Effector CD8-positive, alpha-beta T cell (primary cell): ENCODE data around the gene ABCG1.
"Not testable (repeated sequence)": the region's sequence is repeated elsewhere in the genome, so short reads cannot be mapped to it uniquely, and the experiment has no call there.

ENCODE experiments used
- DNase-seq: peaks from one replicate; lab custom pipeline; 2025; lab: John Stamatoyannopoulos, UW
- total RNA-seq, 4 experiments: gene quantifications; one replicate each; lab custom pipeline; 2026; lab: John Stamatoyannopoulos, UW

ABCG1 gene
- 4.1 to 16.3 (median 12.3) reads per million in 4 experiments for total RNA-seq

DNA sequence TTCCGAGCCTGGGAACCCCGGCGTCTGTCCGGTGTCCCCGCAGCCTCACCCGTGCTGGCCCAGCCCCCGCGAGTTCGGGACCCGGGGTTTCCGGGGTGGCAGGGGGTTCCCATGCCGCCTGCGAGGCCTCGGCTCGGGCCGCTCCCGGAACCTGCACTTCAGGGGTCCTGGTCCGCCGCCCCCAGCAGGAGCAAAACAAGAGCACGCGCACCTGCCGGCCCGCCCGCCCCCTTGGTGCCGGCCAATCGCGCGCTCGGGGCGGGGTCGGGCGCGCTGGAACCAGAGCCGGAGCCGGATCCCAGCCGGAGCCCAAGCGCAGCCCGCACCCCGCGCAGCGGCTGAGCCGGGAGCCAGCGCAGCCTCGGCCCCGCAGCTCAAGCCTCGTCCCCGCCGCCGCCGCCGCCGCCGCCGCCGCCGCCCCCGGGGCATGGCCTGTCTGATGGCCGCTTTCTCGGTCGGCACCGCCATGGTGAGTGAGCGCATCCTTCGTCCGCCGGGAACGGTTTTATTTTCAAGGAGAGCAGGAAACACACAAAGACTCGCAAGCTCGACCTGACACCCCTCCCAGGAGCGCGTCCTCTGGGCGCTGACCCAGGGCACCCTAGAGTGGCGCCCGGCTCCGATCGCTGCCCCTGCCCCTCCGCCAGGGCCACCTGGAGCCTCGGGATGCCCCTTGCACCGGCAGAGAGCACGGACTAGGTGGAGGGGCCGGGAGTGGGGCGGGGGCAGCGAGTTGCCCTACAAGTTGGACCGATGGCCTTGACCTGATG, at the start of gene ABCG1:
ABCG1 (plus strand) TSS at position 305 of the 770 bp plus-strand sequence; CDS start at position 428, 123 bp downstream.
- DNase-seq = peak; percentile 46

DNA sequence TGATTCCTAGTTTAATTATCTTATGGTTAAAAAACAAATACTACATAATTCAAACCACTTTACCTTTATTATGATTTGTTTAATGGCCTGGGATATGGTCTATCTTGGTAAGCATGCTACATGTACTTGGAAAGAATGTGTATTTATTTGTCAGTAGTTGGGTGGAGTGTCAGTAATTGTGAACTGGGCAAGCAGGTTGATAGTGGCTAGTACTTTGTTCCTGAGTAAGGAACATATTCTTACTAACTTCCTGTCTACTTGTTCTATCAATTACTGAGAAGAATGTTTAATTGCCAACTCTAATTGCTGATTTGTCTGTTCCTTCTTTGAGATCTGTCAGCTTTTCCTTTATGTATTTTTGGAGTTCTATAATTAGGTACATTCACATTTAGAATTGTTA, 49.2 kb upstream of the ABCG1 start:
- no peak for DNase-seq

DNA sequence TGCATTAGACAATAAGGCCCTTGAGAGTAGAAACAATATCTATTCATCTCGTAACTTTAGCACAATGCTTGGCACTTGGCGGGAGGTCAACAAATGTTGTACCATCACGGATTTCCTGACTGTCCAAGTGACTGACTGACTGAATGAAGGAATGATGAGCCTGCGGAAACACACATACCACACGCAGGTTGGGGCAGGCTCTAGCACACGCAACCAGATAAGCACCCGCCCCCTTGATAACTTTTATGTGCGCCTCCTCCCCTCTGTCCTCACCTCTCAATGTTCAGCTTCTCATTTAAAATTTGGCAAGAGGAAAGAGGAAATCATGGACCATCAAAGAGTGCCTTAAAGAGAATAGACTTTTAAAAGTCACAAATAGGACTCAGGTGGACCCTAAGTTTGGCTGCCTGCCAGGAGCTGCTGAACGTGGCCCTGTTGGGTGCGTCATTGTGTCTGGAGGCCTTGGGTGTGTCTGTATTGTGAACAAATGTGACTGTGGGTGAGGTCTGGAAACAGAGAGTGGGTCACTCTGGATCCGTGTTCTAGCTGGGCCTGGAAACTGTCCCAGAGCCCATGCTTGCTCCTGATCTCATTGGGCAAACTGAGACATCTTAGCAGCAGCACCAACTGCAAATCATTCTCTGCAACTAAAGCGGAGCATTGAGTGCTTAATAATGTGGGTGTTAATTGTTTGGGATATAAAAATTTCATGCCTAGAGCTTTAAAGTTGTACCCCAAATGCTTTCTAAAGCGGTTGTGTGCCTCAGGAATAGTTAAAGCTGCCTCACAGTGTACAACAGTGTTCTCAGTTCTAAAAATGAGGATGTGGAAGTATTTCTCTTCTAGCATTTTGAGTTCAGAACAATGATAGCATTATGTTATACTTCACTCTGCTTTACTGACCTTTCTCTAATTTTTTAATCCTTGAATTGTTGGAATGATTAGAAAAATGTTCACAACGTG, 47.6 kb upstream of the ABCG1 start:
- no peak for DNase-seq

DNA sequence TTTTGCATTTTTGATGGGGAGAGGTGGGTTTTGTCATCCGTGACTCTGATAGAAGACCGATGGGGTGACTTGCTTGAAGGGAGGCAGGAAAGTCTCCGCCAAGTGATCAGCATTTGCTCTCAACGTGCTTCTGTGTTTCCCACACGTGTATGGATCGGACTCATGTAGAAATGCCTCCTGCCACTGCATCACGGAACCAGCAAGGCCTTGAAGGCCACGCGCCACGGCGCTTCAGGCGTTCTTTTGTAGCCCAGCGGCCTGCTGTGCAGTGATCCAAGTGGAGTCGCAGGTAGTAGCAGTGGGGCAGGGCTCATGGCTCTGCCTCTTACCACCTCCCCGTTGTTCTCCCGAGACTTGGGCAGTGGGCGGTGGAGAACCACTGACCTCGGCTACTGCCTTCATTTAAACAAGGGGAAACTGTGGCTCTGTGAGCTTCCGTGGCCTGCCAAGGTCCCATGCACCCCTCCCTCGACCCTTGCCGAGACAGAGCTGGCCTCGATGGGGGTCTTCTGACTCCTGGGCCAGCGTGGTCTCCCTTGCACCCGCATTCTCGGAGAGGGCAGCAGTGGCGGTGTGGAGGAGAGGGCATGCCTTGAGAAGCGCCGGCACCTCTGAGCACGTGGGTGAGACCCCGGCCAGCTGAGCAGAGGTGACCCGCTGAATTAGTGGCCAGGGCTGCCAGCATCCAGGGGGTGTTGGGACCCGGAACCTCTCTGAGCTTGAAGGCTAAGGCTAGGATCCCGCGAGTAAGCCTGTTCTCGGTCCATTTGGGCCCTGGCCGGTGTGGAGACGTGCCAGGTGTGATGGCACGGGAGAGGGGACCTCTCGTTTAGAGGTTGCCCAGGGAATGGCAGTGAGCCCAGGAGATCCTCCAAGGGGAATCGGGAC, 46.1 kb upstream of the ABCG1 start:
- DNase-seq = no peak

DNA sequence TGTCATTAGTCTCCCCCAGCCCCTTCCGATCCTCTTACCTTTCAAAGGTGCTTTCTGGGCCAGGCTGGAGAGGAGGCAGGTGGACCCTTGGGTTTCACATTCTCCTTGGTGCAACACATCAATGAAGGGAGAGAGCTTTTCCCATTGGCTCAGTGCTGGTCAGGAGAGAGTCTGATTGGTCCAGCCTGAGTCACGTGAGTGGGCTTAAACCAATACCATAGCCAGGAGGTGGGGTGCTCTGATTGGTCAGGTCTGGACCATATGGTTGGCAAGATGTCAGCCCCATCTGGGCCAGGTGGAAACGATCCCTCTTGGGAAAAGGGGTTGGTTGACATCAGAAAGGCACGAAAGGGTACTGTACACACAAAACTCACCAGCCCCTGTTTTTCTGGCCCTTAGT, 44.8 kb upstream of the ABCG1 start:
- DNase-seq = no peak

DNA sequence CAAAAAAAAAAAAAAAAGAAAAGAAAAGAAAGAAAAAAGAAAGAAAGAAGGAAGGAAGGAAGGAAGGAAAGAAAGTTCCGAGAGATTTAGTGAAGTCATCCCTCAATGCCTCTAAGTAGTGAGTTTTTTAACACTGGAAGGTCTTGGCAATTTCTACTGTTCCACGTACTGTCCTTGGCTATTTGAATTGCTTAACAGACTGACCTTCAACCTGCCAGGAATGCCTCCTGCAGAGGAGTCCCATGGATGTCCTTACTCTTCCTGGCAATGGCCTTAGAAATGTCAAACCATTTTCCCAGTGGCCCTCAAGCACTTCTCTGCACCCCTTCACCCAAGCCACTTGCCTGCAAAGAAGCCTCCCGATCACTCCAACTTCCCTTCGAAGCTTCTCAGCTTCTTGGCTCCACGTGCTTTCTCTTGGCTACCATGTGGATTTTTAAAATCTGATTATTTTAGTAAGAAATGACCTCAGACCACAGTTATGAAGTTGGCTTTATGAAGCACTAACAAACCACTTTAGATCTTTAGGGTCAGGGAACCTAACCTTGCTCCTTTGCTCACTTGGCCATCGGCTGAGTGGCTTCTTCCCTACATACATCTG, 43.7 kb upstream of the ABCG1 start:
- DNase-seq = no peak

DNA sequence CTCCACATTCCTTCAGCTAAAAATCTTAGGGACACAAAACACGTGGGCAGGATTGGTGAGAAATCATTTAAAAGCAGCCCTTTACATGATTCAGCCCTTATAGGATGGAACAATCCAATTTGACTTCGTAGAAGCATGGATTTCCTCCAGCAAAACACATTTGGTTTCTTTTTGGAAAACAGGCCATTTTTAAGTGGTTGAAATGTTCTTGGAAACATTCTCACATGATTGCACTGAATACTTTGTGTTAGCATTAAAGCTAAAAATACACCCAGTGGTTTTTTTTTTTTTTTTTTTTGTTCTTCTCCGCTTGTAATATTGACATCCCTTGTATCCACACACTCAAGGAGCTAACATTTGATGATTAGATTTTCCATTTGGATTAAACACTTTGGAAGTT, 42.1 kb upstream of the ABCG1 start:
- no peak for DNase-seq

DNA sequence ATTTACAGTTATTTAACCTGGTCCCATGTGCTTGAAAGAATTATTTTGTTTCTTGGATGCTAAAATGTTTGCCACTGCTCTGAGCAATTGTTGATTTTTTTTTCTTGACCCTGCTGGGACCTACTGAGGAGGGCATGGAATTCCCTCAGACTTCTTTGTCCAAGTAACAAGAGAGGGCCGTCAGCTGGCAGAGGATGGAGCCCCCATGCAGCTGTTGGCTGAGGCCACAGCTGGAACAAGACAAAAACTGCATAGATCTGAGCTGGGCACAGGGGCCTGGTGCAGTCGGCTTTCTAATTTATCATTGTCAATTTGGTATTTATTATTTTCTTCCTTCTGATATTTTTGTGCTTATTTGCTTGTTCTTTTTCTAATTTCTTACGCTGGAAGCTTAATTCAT, 39.6 kb upstream of the ABCG1 start:
- DNase-seq = no peak

DNA sequence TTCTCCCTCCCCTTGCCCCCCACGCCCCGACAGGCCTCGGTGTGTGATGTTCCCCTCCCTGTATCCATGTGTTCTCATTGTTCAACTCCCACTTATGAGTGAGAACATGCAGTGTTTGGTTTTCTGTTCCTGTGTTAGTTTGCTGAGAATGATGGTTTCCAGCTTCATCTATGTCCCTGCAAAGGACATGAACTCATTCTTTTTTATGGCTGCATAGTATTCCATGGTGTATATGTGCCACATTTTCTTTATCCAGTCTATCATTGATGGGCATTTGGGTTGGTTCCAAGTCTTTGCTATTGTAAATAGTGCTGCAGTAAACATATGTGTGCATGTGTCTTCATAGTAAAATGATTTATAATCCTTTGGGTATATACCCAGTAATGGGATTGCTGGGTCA, 38.9 kb upstream of the ABCG1 start:
- DNase-seq = not testable (repeated sequence)

DNA sequence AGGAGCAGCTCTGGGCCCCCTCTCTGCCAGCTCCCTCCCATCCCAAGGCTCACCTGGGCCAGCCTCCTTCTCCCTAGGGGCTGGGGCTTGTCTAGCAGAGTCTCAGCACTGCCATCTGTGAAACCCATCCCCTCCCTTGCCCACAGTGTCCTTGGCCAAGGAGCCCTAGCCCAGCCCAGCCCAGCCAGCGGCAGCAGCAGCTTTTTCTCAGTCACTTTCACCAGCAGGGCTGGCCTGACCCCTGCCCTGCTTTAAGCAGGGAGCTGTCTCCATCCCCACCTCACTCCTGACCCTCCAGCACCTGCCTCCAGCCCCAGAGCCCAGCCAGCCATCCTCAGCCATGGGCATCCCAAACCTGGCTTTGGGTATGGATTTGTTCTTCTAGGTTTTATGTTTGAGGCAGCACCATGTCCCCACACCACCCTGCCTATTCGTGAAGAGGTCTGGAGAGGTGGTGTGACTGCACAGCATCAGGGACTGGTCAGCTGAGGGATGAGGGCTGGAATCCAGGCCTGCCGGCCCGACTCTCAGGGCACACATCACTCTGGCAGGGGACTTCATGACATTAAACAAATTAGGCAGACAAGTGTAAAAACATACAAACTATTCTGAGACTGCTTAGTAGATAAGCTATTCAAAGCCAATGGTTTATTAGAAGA, 36.1 kb upstream of the ABCG1 start:
- no peak for DNase-seq

DNA sequence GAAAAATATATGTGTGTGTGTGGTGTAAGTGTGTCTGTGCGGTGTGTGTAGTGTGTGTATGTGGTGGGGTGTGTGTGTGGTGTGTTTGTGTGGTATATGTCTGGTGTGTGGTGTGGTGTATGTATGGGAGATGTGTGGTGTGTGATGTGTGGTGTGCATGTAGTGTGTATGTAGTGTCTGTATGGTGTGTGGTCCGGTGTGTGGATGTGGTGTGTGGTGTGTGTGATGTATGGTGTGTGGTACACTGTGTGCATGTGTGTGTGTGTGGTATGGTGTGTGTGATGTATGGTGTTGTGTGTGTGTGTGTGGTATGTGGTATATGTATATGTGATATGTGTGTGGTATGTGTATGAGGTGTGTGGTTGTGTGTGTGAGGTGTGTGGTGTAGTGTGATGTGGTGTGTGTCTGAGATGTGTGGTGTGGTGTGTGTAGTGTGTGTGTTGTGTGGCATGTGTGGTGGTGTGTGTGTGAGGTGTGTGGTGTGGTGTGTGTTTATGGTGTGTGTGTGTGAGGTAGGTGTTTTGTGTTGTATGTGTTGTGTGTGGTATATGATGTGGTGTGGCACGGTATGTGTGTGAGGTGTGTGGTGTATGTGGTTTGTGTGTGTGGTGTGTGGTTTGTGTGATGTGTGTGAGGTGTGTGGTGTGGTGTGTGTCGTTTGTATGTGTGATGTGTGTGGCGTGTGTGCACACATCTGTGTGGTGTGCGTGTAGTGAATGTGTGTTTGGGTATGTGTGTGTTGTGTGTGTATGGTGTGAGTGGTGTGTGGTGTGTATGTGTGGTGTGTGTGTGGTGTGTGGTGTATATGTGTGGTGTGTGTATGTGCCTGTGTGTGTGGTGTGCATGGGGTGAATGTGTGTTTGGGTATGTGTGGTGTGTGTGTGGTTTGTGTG, 35.3 kb upstream of the ABCG1 start:
- no peak for DNase-seq

DNA sequence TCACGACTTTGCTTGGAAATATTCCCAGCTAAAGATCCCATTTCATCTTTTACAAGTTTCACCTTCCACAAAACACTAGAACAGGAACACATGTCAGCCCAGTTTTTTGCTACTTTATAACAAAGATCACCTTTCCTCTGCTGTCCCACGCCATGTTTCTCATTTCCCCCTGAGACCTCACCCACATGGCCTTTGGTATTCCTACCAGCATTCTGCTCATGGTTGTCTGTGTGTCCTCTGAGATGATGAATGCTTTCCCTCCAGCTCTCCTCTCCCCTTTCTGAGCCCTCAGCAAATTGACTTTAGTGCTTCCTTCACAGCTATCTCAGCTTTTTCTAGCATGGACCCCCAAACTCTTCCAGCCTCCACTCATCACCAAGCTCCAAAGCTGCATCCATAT, 32.3 kb upstream of the ABCG1 start:
- DNase-seq = no peak

DNA sequence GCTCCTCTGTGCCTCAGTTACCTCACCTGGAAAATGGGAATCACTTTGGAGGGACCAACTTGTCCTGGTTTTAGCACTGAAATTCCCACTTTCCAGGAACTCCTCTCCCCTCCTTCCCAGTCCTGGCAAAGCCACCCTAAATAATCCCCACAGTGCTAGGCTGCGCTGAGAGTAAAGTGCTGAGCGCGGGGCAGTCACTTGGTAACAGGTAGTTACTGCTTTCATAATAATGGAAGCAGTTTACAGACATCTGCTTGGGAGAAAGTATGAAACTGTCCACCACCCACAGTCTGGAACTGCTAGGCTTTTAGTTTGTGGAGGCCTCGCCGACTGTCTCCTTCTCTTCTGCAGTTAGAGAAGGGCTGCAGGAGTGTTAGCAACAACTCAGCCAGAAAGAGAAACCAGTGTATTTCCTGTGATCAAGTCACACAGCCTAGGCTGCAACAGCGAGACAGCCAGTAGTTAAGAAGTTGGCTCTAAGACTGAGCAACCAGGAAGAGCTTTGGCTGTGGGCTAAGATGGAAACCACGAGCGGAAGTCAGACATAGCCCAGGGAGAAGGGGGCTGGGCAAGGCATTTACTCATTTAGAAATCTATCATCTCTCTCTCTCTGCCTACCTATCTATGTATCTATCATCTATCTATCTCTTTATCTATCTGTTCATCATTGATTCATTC, 30.8 kb upstream of the ABCG1 start:
- DNase-seq = peak; percentile 54

DNA sequence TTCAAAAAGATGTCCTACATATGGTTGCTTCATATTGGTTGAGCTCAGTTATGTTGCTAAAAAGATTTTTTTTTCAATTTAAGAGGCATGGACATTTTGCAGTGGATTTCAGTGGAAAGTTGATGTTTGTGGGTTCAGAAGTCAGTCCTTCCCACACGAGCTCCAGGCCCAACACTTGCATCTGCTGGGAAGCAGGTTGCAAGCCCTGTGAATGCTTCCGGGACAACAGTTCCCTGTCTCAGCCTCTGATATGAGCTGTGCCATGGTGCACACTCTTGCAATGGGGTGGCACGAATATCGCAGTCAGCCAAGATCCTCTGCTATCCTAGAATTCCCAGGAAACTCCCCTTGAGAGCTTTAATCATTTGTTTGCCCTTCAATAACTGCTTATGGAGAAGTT, 30.3 kb upstream of the ABCG1 start:
- no peak for DNase-seq

DNA sequence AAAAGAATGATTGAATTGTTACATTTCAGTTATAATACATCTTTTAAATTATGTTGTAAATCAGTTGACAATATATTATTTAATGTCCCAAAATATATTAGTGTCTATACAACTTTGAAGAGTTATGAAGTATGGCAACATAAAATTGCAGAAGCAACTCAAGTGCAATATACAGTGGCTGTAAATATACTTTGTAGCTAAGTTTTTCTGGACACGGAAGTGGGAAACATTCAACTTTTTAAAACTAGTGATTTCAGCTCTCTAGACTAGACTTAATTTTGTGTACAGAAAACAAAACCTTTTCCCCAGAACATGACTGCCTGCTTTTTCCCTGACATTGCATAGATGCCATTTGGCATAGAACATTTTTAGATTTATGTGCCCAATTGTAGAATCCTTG, 29.5 kb upstream of the ABCG1 start:
- DNase-seq = no peak

DNA sequence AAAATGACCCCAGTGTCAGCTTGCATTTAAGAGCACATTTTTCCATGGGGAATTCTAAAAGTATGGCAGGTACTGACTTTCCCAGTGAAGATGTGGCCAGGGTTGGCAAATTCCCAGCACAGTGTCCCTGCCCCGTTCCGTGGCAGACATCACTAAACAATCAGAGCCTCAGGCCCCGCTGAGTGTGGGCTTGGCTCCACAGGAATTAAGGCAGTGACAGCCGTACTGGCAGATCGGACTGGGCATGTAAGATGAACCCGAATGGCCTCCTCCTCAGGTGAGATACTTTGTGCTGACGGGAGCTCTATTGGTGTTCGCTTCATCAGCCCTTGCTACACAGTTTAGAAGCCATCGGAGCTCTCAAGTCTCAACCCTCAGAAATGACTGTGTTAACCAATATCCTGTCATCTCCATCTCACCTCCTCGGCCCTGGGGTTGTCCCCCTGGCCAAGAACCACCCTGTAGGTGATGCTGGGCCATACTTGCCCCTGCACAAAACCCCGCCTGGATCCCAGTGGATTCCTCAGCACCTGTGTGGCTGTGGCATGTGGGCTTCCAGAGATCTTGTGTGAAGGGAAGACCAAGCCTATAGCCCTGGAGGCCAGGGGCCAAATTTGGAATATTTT, 29.0 kb upstream of the ABCG1 start:
- DNase-seq = no peak

DNA sequence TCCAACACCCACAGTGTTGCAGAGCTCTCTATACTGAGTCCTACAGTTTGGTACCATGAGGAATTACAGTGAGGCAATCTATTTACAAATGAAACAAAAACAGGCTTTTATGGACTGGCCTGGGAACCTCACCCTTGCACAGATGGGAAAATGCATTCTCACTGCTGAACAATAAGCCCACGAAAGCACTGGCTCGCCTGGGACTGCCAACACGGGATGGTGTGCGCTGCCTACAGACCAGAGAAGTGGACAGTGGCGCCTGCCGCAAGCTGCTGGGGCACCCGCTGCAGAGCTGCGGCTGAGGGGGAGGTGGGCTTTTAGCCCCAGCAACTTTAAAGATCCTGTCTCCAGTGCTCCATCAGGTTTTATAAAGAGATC, 28.5 kb upstream of the ABCG1 start:
- no peak for DNase-seq

DNA sequence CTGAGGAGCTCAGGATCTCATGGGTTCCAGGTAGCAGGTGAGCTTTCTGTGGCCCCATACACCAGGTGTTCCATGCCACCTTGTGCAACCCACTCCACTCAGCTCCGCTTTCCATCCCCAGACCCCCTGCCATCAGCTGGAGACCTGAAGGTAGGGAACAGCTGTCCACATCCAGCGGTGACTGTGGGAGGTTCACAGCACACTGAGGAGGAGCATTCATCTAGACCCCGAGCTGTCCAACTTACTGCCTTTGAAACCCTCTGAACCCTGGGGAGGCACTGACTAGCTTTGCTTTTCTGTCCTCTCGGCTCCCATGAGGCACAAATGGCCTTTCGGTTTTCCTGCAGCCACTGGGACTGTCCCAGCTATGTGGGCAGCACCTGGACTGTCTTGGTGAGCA, 27.9 kb upstream of the ABCG1 start:
- DNase-seq = no peak
